Limb (tissue), 2 donors: ENCODE data around the gene PRMT2.
A peak's percentile ranks its signal among the peaks of the same experiment; 100 is the strongest.

Experiments
- DNase-seq, 2 donors: peaks; one replicate each; pipeline ENCODE4 v3.0.0-alpha.2; 2016; ENCODE audit errors: extremely low spot score in 2 of 2

The PRMT2 gene

DNA sequence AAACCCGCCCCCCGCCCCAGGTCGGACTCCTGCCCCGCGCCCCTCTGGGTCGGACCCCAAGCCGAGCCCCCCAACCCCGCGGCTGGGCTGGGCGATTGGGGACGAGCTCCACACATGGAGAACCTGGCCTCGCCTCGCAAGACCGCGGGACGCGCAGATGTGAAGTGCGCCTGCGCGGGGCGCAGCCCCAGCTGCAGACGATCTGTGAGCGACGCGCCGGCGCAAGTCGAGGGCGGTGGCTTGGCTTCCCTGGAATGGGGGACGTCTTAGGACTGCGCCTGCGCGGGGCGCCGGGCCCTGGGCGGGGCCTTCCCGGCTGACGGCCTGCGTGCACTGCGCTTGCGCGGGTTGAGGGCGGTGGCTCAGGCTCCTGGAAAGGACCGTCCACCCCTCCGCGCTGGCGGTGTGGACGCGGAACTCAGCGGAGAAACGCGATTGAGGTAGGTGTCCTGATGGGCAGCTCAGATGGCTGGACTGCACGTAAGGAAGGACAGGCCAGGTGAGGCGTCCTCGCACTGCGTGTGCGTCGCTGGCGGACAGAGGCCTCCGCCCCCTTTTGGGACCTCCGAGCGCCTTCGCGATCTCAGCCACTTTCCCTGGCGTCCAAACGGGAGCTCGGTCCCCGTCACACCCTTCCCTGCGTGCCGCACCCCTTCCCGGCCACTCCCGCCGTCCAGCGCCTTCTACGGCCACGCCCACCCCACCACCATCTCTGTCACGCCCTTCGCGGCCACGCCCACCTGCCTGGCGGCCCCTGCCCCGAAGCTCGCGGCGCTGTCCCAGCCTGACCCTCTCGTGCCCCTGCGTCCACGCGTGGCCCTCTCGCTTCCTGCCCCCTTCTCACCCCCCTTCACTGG, at the start of gene PRMT2:
TSS of gene PRMT2 (plus strand) at position 351 of the 857 bp plus-strand sequence. CDS start 1,278 bp downstream, outside the sequence.
- peak; percentile 99 for DNase-seq

DNA sequence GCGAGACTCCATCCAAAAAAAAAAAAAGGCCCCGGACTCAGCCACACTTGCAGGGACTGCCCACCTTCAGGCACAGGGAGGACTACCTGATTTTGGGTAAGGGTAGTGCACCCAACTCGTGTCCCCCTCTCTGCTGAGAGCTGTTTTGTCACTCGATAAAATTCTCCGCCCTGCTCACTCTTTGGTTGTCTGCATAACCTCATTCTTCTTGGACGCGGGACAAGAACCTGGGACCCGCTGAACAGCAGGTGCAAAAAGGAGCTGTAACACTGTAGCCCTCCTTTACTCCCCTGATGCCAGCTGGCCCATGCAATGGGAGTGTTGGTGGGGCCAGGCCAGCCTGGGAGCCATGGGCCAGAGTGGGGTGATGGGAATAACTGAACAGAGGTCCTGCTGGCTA, 41.2 kb upstream of the PRMT2 start:
- DNase-seq = no peak

DNA sequence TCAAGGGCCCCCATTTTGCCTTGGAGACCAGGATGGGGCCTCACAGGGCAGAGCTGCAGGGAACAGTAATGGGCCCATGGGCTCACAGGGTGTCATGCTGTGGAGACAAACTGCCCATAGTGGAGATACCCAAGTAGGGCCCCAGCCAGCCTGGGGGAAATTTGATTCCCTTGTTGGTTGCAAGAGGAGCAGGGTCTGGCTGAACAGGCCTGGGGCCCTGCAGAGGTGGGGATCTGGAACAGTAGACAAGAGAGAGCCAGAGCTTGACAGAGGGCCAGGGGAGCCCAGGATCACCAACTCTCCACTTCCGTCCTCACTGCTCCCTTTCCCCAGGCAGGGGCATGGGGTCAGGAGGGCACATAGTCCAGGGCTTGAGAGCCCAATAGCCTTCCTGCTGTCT, 39.3 kb upstream of the PRMT2 start:
- no peak for DNase-seq

DNA sequence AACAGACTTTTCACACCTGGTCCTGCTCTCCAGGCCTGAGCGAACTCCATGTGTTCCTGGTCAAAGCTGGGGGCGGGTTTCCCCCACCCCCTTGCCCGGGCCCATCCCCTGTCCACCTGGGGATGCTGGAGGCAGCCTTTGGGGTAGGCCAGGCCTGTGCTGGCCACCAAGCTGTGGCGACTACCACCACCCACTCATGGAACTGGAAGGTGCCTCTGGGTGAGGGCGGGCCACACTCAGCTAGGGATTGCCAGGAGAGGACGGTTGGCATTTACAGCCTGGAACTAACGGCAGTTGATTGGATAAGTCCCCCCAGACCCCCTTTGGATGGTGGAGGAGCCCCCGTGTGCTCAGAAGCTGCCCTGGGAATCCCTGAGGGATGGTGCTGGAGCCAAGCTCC, 38.4 kb upstream of the PRMT2 start:
- no peak for DNase-seq

DNA sequence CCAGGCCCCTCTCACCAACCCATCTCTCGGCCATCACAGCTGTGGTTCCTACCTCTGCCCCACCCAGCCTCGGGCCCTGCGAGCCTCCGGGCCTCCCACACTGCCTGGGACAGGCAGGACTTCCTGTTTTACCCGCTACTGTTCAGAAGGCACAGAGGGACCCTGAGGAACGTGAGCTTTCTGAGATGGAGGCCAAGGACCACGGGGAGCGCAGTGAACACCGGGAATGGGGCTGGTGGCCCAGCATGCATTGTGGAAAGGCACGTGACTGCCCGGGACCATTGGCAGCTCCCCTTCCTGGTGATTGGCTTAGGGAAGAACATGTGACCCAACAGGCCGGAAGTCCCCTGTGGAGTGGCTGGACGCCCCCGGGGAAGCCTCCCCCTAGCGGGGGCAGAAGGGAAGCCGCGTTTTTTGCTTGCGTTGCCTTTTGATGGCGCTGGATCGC, 37.6 kb upstream of the PRMT2 start:
- DNase-seq = no peak

DNA sequence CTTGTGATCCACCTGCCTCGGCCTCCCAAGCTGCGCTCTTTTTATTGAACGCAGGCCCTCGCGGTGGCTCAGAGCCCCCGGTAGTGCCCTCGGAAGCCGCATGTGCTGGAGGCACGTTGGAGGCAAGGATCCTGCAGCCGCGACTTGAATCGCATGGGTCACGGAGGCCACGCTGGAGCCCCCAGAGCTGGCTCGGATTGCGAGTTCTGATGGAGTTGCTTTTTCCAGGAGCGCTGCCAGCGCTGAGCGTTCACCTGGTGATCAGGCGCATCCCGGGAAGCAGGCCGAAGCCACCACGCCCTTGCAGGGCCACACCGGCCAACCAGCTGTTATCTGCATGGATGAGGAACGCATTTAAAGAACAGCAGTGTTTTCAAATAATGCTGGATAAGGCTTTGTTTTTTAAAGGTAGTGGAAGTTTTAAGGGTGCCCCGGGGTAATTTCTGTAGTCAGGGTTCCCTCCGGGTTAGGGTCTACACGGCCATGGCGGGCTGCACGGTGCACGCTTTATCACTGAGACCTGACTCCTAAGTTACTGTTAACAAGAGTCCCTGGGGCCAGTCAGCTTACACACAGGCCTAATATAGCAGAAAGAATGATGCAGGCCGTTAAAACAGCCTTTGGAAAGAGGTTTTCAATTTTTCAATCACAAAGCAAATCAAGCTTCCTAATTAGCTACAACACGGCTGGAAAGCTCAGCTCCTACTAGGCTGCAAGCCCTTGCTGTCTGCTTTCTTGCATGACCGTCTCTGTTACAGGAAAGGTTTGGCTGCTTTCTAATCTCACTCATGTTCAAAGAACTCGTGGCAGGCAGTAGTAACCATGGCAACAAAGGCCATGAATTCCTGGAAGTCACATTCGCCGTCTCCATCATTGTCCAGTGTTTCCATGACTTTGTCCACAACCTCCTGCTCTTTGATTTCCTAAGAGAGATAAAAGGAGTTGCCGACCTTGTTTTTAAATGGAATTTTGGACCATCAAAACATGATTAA, 36.6 kb upstream of the PRMT2 start:
- peak in 1 of 2 donors; percentile 30 for DNase-seq

DNA sequence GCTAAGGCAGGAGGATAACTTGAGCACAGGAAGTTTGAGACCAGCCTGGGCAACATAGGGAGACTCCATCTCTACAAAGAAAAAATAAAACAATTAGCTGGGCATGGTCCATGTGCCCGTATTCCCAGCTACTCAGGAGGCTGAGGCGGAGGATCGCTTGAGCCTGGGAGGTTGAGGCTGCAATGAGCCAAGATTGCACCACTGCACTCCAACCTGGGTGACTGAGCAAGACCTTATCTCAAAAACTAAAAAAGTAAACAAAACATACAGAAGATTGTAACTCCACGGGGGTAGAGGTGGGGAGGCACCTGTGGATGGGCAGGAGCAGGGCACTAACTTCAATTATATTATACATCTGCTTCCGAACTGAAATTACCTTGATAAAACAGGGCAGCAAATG, 35.2 kb upstream of the PRMT2 start:
- no peak for DNase-seq

DNA sequence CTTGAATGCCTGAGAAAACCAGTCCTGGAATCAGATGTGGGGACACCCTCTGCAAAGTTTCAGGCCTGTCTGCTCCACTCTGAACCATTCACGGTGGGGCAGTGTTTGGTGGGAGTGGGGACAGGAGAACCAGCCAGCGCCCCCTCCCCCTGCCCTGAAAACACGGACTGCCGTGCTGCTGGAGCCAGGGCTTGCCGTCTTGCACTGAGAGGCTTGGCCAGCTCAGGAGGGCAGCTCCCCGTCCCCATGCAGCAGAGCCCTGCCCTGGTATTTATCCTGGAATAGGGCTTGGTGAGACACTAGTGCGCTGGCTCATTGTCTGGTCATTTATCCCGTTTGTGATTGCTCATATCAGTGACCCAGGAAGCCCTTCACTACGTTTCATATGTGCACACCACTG, 34.5 kb upstream of the PRMT2 start:
- no peak for DNase-seq

DNA sequence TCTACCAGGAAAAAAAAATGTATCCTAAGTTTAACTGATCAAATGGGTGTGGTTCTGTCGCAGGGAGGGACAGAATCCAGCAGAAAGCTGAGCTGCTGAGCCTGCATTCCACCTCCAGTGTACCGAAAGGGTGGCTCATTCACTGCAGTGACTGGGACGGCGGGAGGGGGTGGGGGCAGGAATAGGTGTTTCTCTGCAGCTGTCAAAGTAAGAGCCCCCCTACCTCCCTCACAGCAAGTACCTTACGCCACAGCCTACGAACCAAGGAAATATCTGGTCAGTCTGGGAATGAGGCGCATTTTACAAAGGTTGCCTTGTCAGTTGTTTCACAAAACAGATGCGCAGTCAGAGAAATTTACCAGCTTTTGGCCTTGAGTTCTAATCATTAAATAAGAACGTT, 32.2 kb upstream of the PRMT2 start:
- DNase-seq = peak in 1 of 2 donors; percentile 28

DNA sequence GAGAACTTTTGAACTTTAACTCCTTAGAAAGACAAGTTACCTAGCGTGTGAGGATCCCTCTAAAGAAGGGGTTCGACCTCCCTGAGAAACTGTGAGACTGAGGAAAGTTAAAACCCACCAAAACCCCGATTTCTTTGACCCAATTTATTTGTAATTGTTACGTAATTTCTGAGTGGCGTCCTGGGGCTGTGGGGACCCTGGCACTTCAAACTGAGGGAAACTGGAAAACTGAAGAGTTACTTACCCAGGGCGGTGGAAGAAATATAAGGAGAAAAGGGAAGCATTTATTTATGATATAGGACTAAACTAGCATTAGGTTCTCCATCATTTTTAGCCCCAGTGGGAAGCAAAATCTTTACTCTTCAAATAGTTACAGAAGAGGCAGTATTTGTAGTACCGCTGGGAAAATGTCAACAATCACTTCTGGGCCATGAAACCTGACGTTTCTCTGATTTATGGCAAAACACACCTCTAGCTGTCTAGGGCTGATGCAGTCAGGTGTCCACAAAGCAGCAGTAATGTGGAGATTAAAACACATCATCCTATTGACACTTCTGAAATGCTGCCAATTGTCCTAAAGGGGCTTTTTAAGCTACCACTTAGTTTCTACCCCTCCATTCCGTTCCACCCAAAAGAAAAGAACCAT, 31.0 kb upstream of the PRMT2 start:
- DNase-seq = no peak

DNA sequence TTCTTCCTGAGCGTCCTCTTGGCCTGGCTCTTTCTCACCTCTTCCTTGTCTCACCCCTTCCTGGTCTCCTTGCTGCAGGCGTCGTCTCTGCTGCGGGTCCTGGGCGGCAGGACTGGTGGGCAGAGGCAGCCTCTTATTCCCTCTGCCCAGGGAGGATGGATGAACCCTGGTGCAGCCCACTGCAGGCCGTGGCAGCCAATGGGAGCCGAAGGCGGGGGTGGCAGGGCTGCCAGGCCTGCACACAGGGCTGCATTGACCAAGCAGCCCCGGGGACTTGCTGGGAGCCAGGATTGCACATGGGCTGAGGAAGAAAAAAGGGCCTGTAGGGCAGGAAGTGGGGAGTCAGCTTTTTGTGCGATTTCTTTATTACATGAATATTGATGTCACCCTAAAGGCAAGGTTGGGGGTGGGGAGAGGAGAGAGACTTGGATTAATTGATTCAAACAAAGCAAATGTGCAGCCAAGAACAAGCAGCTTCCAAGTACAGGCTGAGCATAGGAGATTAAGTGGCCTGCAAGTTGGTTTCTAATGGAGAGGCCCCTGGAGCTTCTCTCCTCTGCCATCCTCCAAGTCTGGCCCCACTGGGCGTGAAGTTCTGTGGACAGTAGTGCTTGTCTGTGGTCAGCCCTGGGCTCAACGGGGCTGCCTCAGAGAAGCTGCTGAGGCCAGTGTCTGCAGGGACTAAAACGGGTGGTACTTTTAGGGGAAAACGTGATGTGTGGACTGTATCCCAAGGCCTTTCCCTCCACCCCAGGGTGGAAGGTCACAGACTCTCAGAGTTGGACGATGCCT, 30.3 kb upstream of the PRMT2 start, which contains the start of gene S100B:
TSS of gene S100B (minus strand) at position 108 of the 792 bp plus-strand sequence. CDS start 2,667 bp downstream, outside the sequence.
- DNase-seq = peak; percentile 20 to 73

DNA sequence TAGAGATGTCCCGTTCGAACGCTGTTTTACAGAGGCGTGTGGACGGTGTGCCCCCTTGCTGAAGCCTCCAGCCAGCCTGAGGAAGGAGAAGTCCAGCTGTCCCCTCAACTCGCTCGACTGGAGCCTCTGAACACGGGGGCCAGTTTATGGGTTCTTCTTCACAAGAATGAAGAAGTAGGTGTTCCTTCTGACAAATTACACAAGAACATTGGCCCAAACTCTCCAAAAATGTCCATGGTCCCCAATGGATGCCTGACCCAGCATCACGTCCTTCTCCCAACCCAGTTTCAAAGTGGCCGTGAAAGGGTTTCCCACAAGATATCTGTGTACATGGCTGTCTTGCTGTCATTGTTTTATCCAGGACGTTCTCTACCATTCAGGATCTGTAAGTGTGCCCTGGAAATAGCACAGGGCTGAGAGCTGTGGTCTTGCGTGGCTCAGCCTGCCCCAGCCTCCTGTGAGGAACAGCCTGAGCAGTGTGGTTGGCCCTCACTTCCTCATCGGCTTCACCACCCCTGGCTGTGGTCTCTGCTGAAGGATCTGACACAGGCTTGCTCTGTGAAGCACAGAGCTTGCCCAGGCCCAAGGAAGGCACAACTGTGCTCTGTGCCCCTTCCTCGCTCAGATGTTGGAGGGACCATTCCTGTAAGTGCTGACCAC, 29.6 kb upstream of the PRMT2 start:
- no peak for DNase-seq

DNA sequence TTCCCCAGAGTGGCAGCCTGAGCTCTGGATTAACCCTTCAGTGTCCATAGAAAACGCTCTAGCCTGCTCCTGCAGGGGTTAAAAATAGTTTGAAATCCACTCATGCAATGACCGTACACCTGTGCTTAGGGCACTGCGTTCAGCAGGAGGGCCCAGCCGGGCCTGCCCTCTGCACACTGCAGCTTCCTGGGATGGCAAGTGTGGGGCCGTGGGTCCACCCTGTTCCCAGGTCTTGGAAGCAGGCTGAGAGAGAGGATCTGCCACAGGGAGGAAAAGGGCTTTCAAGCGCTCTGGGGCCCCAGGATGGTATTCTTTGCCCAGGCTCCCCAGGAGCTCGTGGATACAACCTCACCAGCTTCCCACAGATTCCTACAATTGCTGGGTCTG, 29.1 kb upstream of the PRMT2 start:
- no peak for DNase-seq

DNA sequence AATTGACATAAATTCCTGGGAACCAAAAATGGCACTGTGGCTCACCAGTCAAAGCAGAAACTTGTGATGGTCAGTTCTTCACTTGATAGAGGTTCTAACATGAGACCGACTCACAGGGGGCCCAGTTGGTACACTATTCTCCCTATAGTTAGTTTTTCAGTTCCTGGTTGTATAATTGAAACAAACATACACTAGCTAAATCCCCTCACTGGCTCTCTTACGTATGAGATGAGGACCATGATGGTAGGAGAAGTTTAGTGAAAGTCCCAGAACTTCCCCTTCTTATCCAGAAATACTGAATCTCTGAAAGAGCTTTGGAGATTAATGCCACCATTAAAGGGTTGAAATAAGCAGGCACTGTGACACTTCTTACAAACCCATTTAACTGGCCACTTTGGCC, 27.8 kb upstream of the PRMT2 start:
- DNase-seq = no peak

DNA sequence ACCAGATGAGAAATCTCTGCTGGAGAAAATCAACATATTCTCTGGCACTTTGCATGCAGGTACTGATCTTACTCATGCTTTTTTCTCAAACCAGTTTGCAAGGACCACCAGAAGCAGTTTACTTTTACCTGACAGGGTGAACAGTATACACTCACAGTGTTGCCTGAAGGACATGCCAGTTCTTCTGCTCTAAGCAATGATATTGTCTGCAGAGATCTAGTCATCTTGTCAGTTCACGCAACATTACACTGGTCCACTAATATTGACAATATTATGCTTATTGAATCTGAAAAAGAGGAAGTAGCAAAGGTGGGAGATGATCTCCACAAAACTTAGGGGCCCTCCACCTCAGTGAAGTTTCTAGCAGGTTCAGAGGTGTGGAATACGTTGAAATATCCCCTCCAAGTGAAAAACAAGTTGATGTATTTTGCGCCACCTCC, 26.8 kb upstream of the PRMT2 start:
- DNase-seq = no peak

DNA sequence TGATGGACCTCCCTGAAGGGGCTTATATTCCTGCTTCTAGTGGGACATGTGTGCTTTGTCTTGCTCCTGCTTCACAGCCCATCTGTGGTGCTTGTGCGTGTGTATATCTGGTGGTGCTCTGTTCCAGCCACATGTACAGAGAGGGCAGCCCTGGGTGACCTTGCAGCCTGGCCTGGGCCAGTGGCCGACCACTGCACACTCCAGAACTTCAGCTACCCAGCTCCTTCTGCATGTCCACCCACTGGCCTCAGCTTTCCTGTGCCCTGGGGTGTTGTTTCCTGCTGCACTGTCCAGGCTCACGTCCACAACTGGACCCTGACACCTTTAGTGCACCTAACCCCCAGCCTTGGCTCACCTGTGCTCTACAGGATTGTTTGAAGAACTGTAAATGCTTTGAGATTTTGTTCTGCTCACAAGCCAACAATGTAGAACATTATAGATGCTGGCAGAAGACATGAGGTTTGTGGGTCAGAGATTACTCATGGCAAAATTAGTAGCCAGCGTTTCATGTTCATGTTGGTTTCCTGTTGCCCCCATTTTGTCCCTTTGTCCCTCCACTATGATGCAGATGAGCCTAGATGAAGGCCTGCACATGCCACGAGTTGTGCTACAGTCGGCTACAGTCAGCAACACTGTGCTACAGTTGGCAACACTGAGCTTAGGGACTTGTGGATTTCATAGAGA, 25.3 kb upstream of the PRMT2 start:
- DNase-seq = no peak

DNA sequence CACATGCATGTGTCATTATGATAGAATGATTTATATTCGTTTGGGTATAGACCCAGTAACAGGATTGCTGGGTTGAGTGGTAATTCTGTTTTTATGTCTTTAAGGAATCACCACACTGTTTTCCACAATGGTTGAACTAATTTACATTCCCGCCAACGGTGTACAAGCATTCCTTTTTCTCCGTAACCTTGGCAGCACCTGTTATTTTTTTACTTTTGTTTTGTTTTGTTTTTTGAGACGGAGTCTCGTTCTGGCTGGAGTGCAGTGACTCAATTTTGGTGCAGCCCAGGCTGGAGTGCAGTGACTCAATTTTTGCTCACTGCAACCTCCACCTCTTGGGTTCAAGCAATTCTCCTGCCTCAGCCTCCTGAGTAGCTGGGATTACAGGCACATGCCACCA, 22.1 kb upstream of the PRMT2 start:
- no peak for DNase-seq

DNA sequence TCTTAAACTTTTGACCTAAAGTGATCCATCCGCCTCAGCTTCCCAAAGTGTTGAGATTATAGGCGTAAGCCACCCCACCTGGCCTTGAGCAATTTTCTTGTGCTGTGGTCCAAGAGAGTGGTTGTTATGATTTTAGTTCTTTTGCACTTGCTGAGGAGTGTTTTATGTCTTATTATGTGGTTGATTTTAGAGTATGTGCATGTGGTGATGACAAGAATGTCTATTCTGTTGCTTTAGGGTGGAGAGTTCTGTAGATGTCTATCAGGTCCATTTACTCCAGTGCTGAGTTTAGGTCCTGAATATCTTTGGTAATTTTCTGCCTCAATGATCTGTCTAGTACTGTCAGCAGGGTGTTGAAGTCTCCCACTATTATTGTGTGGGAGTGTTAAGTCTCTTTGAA, 19.4 kb upstream of the PRMT2 start:
- DNase-seq = no peak

DNA sequence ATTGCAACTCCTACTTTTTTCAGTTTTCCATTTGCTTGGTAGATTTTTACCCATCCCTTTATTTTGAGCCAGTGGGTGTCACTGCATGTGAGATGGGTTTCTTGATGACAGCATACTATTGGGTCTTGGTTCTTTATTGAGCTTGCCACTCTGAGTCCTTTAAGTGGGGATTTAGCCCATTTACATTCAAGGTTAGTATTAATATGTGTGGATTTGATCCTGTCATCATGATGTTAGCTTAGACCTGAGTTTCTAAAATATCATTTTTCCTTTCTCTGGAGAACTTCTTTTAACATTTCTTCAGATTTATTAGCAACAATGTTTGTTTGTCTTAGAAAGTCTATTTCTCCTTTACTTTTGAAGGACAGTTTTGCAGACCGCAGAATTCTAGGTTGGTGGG, 18.8 kb upstream of the PRMT2 start:
- no peak for DNase-seq
